GM18861 (cell line): Measurements from ENCODE around the gene NCKIPSD.
"Not testable (repeated sequence)": the region's sequence is repeated elsewhere in the genome, so short reads cannot be mapped to it uniquely, and the experiment has no call there.

ENCODE experiments used
- ATAC-seq: cut with Tn5 transposase; IDR thresholded peaks from one replicate; pipeline ENCODE4 v1.9.1; 2021; ENCODE audit not compliant: unreplicated experiment

The NCKIPSD gene

DNA sequence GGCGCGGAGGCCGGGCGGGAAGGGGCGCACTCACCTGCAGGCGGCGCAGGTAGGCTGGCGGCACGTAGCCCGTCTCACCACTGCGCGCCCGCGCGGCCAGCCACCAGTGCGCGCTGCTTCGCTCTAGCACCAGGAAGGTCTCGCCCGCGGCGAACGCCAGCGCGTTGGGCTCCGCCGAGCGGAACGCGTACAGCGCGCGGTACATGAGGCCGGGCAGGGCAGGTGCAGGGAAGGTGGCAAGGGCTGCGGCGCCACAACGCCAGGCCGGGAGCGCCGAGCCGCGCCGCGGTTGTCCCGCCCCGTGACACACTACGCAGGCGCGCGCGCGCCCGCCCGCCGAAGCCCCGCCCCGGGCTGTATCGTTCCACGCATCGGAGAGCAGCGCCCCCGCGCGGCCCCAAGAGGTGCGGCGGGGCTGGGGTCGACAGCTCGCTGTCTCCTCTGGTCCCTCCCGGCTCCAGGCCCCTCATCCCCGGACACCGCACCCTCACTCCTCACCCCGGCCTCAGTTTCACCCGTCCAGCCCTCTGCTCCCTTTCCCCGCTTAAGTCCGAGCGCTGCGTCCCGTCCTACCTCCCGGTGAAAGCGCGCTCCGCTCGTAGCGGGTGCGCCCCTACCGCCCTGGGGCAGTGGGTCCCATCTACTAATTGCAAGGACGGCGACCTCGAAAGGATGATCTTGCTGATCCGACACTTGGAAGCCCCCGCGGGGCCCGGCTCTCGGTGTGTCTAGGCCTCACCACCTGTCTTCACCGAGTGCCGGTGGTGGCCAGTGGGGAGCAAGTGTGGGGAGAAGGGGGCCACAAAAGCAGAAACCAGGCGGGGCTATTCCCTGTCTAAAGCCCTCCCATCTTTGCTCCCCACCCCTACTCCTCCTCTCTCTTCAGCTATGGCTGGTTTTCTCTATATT lies at the start of gene NCKIPSD:
NCKIPSD (minus strand) TSS at position 313 of the 909 bp plus-strand sequence; CDS start at position 205, 108 bp downstream.
- ATAC-seq, result peak; percentile 76

GRCh38 chr3:48735075-48735767 lies 49.5 kb upstream of the NCKIPSD start:
- ATAC-seq, result not testable (repeated sequence)

GRCh38 chr3:48734541-48734940 lies 48.8 kb upstream of the NCKIPSD start:
- not testable (repeated sequence) for ATAC-seq

- not testable (repeated sequence) for ATAC-seq
These were observed 48.2 kb upstream of the NCKIPSD start for GRCh38 chr3:48733752-48734518.

- no peak for ATAC-seq
These were observed 41.8 kb upstream of the NCKIPSD start for GRCh38 chr3:48727511-48727910.

- not testable (repeated sequence) for ATAC-seq
These were observed 39.6 kb upstream of the NCKIPSD start for GRCh38 chr3:48725185-48725855.

GRCh38 chr3:48723725-48724124 lies 38.0 kb upstream of the NCKIPSD start:
- ATAC-seq, result no peak

DNA sequence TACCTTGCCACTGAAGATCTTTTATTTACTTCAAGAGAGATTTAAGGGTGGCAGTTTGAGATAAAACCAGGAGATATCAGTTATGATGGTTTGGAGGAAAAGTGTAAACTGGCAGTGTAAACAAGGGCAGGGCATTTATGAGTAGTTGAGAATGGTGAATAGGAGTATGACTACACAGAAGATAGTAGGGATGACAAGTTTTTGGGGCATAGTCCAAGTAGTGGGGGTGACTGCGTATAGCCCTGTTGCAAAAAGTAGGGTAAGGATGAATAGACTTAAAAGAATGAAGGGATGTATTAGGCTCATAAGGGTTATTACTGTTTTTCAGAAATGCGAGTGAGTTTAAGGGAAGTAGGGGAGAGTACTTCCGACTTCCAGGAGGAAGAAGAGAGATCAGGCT lies 37.6 kb upstream of the NCKIPSD start:
- not testable (repeated sequence) for ATAC-seq

GRCh38 chr3:48716982-48717746 lies 31.4 kb upstream of the NCKIPSD start, which contains the start of gene IP6K2:
TSS of gene IP6K2 (minus strand) at chr3:48717221. CDS start at chr3:48695291, 21,930 bp downstream.
- peak; percentile 96 for ATAC-seq

DNA sequence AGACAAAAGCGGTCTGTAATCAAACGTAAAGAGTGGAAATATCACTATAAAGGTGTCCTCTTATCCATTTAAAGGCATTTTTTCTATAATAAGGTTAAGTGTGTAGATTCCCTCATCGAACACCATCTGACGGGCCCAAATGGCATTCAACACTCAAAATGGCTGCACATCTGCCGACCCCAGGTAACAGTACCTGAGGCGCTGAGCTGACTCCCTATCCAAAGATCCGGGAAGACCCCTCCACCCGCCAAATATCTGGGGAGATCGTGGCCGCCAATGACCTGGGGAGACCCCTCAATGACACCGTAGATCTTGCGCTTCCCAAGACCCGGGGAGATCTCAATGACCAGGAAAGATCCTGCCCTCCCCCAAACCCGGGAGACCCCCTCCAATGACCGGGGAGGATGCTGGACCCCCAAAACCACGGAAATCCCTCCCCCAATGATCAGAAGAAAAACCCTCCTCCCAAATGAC lies 30.8 kb upstream of the NCKIPSD start:
- no peak for ATAC-seq

DNA sequence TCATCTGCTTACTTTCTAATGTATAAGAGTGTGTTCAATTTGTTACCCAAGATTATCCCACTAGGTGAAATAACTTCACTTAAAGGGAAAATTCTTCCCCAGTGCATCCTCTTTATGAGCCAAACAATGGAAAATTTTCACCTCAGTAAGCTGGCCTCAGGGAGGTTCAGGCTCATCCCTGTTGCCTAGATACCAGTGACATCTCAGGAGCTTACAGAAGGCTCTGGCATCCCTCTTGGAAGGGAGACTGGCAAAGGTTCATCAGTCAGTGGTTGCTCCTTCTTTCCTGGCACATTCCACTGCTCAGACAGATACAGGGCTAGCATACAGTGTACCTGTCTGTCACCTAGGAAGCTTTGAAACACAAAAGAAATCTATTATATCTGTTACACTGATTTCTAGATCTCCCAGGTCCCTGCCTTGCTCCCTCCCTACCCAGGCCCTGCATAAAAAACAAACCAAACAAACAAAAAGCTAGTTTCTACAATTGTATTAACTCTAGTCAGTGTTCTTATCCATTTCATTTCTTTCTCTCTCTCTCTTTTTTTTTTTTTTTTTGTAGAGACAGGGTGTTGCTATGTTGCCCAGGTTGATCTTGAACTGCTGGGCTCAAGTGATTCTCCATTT lies 29.6 kb upstream of the NCKIPSD start:
- no peak for ATAC-seq

DNA sequence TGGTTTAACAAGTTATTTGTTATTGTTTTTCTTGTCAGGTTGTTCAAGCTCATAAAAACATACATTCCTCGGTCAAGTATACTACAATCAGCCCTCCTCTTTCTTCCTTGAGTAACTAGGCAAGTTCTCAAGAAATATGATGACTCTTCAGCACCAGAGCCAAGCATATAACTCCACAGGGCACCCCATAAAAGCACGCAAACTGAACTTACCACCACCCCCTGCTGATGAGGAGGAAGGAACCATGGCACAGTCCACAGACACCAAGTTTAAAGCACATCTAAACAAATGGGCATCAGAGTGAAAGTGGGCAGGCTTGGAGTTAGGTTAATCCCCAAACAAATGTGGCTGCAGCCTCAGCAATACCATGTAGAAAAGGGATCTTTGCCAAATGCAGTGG lies 26.0 kb upstream of the NCKIPSD start:
- no peak for ATAC-seq

DNA sequence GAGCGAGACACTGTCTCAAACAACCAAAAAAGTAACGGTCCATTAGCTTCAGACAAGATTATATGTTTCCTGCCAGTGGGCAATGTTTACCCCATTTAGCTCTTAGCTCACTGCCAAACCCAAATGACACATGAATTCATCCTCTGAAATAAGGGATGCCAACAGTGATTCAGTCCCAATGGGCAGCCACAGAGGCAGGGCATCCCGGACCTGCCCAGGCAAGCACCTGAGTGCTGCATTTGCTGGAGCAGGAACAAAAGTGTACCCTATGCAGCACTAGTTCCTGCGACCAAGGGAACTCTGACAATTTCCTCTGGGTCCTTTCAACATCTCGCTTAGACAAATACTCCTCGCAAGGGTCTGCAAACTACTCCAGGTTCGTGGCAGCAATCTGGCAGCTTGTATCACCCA lies 23.3 kb upstream of the NCKIPSD start:
- ATAC-seq, result no peak

DNA sequence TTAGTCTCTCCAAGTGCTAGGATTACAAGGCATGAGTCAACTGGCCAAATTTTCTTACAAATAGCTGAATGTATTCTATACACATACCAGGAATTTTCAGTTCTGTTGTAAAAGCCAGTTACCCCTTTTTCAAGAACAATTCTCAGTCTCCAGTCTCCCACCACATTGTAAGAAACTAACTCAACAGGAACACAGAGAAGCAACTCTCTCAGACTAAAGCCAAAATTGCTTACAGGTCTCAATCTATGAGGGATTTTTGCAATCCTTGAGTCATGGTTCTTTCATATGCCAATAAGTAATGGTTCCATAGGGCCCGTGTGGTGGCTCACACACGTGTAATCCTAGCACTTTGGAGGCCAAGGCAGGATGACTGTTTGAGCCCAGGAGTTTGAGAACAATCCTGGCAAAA lies 22.8 kb upstream of the NCKIPSD start:
- no peak for ATAC-seq

DNA sequence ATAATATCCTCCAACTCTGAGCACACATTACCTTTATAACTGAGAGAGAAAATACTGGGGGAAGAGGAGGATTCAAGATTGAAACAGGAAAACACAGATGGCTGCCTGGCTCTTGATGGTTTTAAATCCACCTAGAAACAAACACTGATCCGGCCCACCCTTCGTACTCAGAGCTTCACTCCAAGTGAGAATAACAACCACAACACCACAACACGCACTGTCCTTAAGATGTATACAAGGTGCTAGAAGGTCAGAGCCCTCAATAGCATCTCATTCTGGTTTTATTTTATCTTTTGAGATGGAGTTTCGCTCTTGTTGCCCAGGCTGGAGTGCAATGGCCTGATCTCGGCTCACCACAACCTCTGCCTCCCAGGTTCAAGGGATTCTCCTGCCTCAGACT lies 21.4 kb upstream of the NCKIPSD start:
- ATAC-seq, result no peak

DNA sequence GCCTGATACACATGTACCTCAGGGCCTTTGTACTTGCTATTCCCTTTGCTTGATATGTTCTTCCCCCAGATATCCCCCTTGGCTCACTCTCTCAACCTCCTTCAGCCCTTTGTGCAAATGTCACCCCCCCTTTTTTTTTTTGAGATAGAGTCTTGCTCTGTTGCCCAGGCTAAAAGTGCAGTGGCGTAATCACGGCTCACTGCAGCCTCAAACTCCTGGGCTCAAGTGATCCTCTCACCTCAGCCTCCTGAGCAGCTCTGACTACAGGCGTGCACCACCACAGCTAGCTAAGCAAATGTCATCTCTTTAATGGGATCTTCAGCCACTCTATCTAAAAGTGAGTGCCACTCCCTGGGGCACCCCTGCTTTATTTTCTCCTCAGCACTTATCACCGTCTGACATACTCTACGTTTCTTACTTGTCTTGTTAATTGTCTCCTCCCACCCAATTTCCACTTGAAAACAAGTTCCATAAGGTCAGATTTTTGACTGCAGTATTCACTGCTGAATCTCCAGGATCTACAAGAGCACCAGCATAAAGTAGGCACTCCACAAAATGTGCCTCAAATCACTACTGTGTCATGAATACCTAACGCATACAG lies 16.7 kb upstream of the NCKIPSD start:
- ATAC-seq, result no peak

DNA sequence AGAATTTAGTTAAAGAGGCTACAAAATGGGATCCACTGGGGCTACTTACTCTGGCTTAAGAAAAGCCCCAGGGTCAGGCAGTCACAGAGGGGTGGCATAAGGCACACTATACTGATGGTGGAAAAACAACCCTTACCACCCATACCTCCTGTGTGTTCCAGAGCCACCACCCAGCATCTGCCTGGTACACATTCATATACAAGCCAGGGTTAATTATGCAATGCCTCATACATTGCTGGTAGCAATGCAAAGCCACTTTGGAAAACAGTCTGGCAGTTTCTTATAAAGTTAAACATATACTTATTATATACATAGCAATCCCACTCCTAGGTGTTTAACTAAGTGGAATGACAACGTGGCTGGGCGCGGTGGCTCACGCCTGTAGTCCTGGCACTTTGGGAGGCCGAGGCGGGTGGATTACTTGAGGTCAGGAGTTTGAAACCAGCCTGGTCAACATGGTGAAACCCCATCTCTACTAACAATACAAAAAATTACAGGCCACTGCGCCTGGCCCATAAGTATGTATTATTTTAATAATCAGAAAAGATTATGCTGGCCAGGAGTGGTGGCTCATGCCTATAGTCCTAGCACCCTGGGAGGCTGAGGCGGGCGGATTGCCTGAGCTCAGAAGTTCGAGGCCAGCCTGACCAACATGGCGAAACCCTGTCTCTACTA lies 15.2 kb upstream of the NCKIPSD start:
- ATAC-seq, result no peak

- ATAC-seq, result no peak
These were observed 13.2 kb upstream of the NCKIPSD start for GRCh38 chr3:48698891-48699290.
